HCT116 (cell line): Measurements from ENCODE around the gene FBXW2. TPM values are rescaled to one million over a fixed set of nuclear protein-coding genes. Genes with fewer than 3 reads are reported as not detected.

Source experiments
- ATAC-seq: fragments of 200-7000 bp; cut with Tn5 transposase; 2 replicates; pipeline ENCODE4 v1.9.1; 2020; ENCODE audit warnings: mild to moderate bottlenecking, moderate library complexity
- BruUV-seq: library from RNA; stranded (reverse); fragments of 400-500 nt; replicated peaks from 2 replicates; lab custom pipeline; 2021; lab: Mats Ljungman, UMichigan
- CTCF ChIA-PET: fragments of 300-600 bp; sonication (Branson Sonifier 250); formaldehyde crosslinking; loops from one replicate; lab custom pipeline; 2021; ENCODE audit warnings: antibody characterized with exemption; lab: Charles Lee
- POLR2A ChIA-PET: fragments of 300-600, 350-600 bp; sonication (Branson Sonifier 250); formaldehyde crosslinking; loops from one replicate; lab custom pipeline; 2021; ENCODE audit warnings: antibody characterized with exemption; lab: Charles Lee
- RAD21 ChIA-PET, 2 experiments: fragments of 300-600 bp; sonication (Branson Sonifier 250); formaldehyde crosslinking; loops; one replicate each; lab custom pipeline; 2023; ENCODE audit warnings: low total read pairs in 2 of 2; ENCODE audit not compliant: uncharacterized antibody in 2 of 2, unreplicated experiment in 2 of 2, low non-redundant PET in 1 of 2; lab: Charles Lee
- DNase-seq: peaks from one replicate; pipeline ENCODE4 v3.0.0-alpha.2; 2010; ENCODE audit warnings: low read depth, low spot score
- H2AFZ ChIP-seq: fragments of 200-600 bp; shearing (Covaris generic), sonication (generic); 2 replicates; pipeline ENCODE4 v1.6.1; 2017; ENCODE audit warnings: low read depth, mixed run types, mixed read lengths, antibody characterized with exemption, low read length; ENCODE audit not compliant: poor library complexity, severe bottlenecking
- H3K27ac ChIP-seq: 2 replicates; pipeline ENCODE4 v1.5.1; 2012; ENCODE audit warnings: low read depth, low read length
- H3K27me3 ChIP-seq: fragments of 200-600 bp; sonication (generic); 2 replicates; pipeline ENCODE4 v1.6.1; 2016; ENCODE audit warnings: mixed run types, low read length, mixed read lengths; ENCODE audit not compliant: insufficient read depth
- H3K36me3 ChIP-seq, 2 experiments: fragments of 200-500 bp in 1 of 2; fragments of 200-600 bp in 1 of 2; sonication (Bioruptor generic) in 1 of 2; sonication (generic) in 1 of 2; 2 replicates each; pipeline versions ENCODE4 v1.5.1 to v1.6.1; 2014 to 2016; ENCODE audit warnings: low read length in 2 of 2, inconsistent platforms in 1 of 2, mixed read lengths in 1 of 2, mixed run types in 1 of 2; ENCODE audit not compliant: insufficient read depth in 2 of 2, control insufficient read depth in 1 of 2
- H3K4me1 ChIP-seq, 2 experiments: fragments of 200-600 bp in 1 of 2; sonication (generic) in 1 of 2; 2 replicates each; pipeline versions ENCODE4 v1.5.1 to v1.6.1; 2012 to 2017; ENCODE audit warnings: low read length in 2 of 2, inconsistent platforms in 1 of 2, mild to moderate bottlenecking in 1 of 2, mixed read lengths in 1 of 2, mixed run types in 1 of 2, moderate library complexity in 1 of 2; ENCODE audit not compliant: insufficient read depth in 2 of 2, control insufficient read depth in 1 of 2
- H3K4me2 ChIP-seq: fragments of 200-600 bp; sonication (generic); 2 replicates; pipeline ENCODE4 v1.6.1; 2017; ENCODE audit warnings: mixed run types, low read length, mixed read lengths
- H3K4me3 ChIP-seq, 2 experiments: fragments of 200-600 bp in 1 of 2; sonication (generic) in 1 of 2; replicated peaks in 1 of 2; 2 replicates each; pipeline ENCODE4 v1.5.1; 2011 to 2016; ENCODE audit warnings: low read length in 2 of 2, control low read depth in 1 of 2, low read depth in 1 of 2, mild to moderate bottlenecking in 1 of 2, mixed read lengths in 1 of 2, mixed run types in 1 of 2
- H3K79me2 ChIP-seq: fragments of 200-600 bp; sonication (generic); 2 replicates; pipeline ENCODE4 v1.6.1; 2017; ENCODE audit warnings: mild to moderate bottlenecking, mixed run types, low read length, moderate library complexity, mixed read lengths; ENCODE audit not compliant: insufficient read depth
- H3K9ac ChIP-seq: fragments of 200-600 bp; sonication (generic); 2 replicates; pipeline ENCODE4 v1.6.1; 2016; ENCODE audit warnings: low read length, mixed read lengths
- H3K9me2 ChIP-seq: fragments of 200-600 bp; sonication (generic), shearing (Covaris generic); 2 replicates; pipeline ENCODE4 v1.6.1; 2017; ENCODE audit warnings: mixed run types, mild to moderate bottlenecking, moderate library complexity; ENCODE audit not compliant: insufficient read depth
- H3K9me3 ChIP-seq, 2 experiments: fragments of 200-500 bp in 1 of 2; fragments of 200-600 bp in 1 of 2; sonication (Bioruptor generic) in 1 of 2; sonication (generic) in 1 of 2; 2 replicates each; pipeline ENCODE4 v1.6.1; 2014 to 2017; ENCODE audit warnings: low read length in 2 of 2, mixed read lengths in 2 of 2, inconsistent platforms in 1 of 2, low read depth in 1 of 2, mild to moderate bottlenecking in 1 of 2, mixed run types in 1 of 2, moderate library complexity in 1 of 2; ENCODE audit not compliant: control insufficient read depth in 1 of 2, insufficient read depth in 1 of 2
- H4K20me1 ChIP-seq: fragments of 200-600 bp; sonication (generic), shearing (Covaris generic); 2 replicates; pipeline ENCODE4 v1.6.1; 2017; ENCODE audit warnings: mixed run types, mild to moderate bottlenecking, moderate library complexity; ENCODE audit not compliant: insufficient read depth
- ATF3 ChIP-seq: IDR thresholded peaks from 2 replicates; pipeline ENCODE4 v1.6.1; 2012
- CBX3 ChIP-seq: IDR thresholded peaks from 2 replicates; pipeline ENCODE4 v1.6.1; 2012; ENCODE audit warnings: low read depth
- CEBPB ChIP-seq: IDR thresholded peaks from 2 replicates; pipeline ENCODE4 v1.6.1; 2012; ENCODE audit warnings: low read depth
- CTCF ChIP-seq, 3 experiments: fragments of 200-600 bp in 1 of 3; sonication (generic) in 1 of 3; IDR thresholded peaks in 2 of 3; conservative IDR thresholded peaks in 1 of 3; 2 replicates each; pipeline ENCODE4 v1.5.1; 2012 to 2017; ENCODE audit warnings: low read depth in 2 of 3, low read length in 2 of 3, antibody characterized with exemption in 1 of 3, borderline replicate concordance in 1 of 3, control low read depth in 1 of 3, mild to moderate bottlenecking in 1 of 3, mixed read lengths in 1 of 3, mixed run types in 1 of 3, moderate library complexity in 1 of 3; ENCODE audit not compliant: insufficient read depth in 1 of 3
- EGR1 ChIP-seq: IDR thresholded peaks from 2 replicates; pipeline ENCODE4 v1.6.1; 2012; ENCODE audit warnings: low read depth
- EZH2phosphoT487 ChIP-seq: fragments of 200-600 bp; IDR thresholded peaks from 2 replicates; pipeline ENCODE4 v1.6.1; 2018; ENCODE audit warnings: antibody characterized with exemption, borderline replicate concordance
- FOSL1 ChIP-seq: IDR thresholded peaks from 2 replicates; pipeline ENCODE4 v1.6.1; 2012; ENCODE audit warnings: low read depth
- JUND ChIP-seq: IDR thresholded peaks from 2 replicates; pipeline ENCODE4 v1.6.1; 2012
- POLR2AphosphoS5 ChIP-seq: IDR thresholded peaks from 2 replicates; pipeline ENCODE4 v1.6.1; 2011; ENCODE audit warnings: mild to moderate bottlenecking, low read depth, low read length, moderate library complexity
- RAD21 ChIP-seq: IDR thresholded peaks from 2 replicates; pipeline ENCODE4 v1.6.1; 2012; ENCODE audit warnings: low read depth, mild to moderate bottlenecking
- SIN3A ChIP-seq: IDR thresholded peaks from 2 replicates; pipeline ENCODE4 v1.6.1; 2012; ENCODE audit warnings: low read depth
- SP1 ChIP-seq: IDR thresholded peaks from 2 replicates; pipeline ENCODE4 v1.6.1; 2012; ENCODE audit warnings: low read depth
- YY1 ChIP-seq: IDR thresholded peaks from 2 replicates; pipeline ENCODE4 v1.6.1; 2011; ENCODE audit warnings: low read length, low read depth, moderate library complexity, mild to moderate bottlenecking; ENCODE audit not compliant: insufficient replicate concordance; ENCODE audit errors: extremely low read depth
- ZFX ChIP-seq: fragments of 450-650 bp; IDR thresholded peaks from 2 replicates; pipeline ENCODE4 v1.6.1; 2017
- intact Hi-C: fragments of 100-400 bp; cut with micrococcal nuclease; formaldehyde crosslinking; loops from 2 replicates; pipeline ENCODE4 v1.10.0; 2022
- total RNA-seq: library from RNA; stranded (reverse); gene quantifications from one replicate; pipeline ENCODE4 v1.2.1, GENCODE V29; 2021; ENCODE audit not compliant: unreplicated experiment
- TF ChIP-seq, protein P1 (sequence below): IDR thresholded peaks from 2 replicates; pipeline ENCODE4 v1.6.1; 2011; ENCODE audit warnings: mild to moderate bottlenecking, low read length, moderate library complexity; ENCODE audit not compliant: insufficient replicate concordance; ENCODE audit errors: extremely low read depth
- TF ChIP-seq, protein P2 (sequence below): IDR thresholded peaks from 2 replicates; pipeline ENCODE4 v1.6.1; 2012; ENCODE audit warnings: low read depth
- TF ChIP-seq, protein P3 (sequence below): IDR thresholded peaks from 2 replicates; pipeline ENCODE4 v1.6.1; 2012

FBXW2 gene
- total RNA-seq, 1 experiment from 2014 or later: 59.6 TPM

- CTCF ChIA-PET: no interaction called here
- RAD21 ChIA-PET: no interaction called here
These were observed 8.2 kb upstream of the FBXW2 start for GRCh38 chr9:120801441-120801840.

More at GRCh38 chr9:120801441-120801840, 8.2 kb upstream of the FBXW2 start:
- no peak overlapping the region for H3K9ac ChIP-seq
- no peak overlapping the region for H3K4me2 ChIP-seq
- no peak overlapping the region for H2AFZ ChIP-seq
- H3K27ac ChIP-seq: no peak overlapping the region
- peaks cover 0 to 3% of the 10 kb centered on the region in 2 experiments; a peak in 1 of 4 replicates for H3K9me3 ChIP-seq
- no peaks in the 10 kb centered on the region for H3K79me2 ChIP-seq
- H3K27me3 ChIP-seq: no peaks in the 10 kb centered on the region
- no peaks in the 10 kb centered on the region for H4K20me1 ChIP-seq
- POLR2A ChIA-PET: no interaction called here
- BruUV-seq: no TSS peak
- no peaks in the 10 kb centered on the region for H3K4me1 ChIP-seq
- no peak for DNase-seq
- H3K4me3 ChIP-seq: no peak overlapping the region
- no peaks in the 10 kb centered on the region for H3K9me2 ChIP-seq
- intact Hi-C loops: no loop called here
- no peak for ATAC-seq
- no peak for TF ChIP-seq EZH2phosphoT487
- TF ChIP-seq SIN3A: no peak
- TF ChIP-seq, protein P1, sequence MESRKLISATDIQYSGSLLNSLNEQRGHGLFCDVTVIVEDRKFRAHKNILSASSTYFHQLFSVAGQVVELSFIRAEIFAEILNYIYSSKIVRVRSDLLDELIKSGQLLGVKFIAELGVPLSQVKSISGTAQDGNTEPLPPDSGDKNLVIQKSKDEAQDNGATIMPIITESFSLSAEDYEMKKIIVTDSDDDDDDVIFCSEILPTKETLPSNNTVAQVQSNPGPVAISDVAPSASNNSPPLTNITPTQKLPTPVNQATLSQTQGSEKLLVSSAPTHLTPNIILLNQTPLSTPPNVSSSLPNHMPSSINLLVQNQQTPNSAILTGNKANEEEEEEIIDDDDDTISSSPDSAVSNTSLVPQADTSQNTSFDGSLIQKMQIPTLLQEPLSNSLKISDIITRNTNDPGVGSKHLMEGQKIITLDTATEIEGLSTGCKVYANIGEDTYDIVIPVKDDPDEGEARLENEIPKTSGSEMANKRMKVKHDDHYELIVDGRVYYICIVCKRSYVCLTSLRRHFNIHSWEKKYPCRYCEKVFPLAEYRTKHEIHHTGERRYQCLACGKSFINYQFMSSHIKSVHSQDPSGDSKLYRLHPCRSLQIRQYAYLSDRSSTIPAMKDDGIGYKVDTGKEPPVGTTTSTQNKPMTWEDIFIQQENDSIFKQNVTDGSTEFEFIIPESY: no peak
- TF ChIP-seq JUND: no peak
- no peak for TF ChIP-seq RAD21
- TF ChIP-seq, protein P2, sequence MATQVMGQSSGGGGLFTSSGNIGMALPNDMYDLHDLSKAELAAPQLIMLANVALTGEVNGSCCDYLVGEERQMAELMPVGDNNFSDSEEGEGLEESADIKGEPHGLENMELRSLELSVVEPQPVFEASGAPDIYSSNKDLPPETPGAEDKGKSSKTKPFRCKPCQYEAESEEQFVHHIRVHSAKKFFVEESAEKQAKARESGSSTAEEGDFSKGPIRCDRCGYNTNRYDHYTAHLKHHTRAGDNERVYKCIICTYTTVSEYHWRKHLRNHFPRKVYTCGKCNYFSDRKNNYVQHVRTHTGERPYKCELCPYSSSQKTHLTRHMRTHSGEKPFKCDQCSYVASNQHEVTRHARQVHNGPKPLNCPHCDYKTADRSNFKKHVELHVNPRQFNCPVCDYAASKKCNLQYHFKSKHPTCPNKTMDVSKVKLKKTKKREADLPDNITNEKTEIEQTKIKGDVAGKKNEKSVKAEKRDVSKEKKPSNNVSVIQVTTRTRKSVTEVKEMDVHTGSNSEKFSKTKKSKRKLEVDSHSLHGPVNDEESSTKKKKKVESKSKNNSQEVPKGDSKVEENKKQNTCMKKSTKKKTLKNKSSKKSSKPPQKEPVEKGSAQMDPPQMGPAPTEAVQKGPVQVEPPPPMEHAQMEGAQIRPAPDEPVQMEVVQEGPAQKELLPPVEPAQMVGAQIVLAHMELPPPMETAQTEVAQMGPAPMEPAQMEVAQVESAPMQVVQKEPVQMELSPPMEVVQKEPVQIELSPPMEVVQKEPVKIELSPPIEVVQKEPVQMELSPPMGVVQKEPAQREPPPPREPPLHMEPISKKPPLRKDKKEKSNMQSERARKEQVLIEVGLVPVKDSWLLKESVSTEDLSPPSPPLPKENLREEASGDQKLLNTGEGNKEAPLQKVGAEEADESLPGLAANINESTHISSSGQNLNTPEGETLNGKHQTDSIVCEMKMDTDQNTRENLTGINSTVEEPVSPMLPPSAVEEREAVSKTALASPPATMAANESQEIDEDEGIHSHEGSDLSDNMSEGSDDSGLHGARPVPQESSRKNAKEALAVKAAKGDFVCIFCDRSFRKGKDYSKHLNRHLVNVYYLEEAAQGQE: no peak
- no peak for TF ChIP-seq ATF3
- no peak for TF ChIP-seq CTCF (IDR thresholded peaks at IDR 0.05 in 2 of 3, conservative IDR thresholded peaks at IDR 0.05 in 1 of 3; ENCODE audit: borderline replicate concordance in 1 of 3, insufficient read depth in 1 of 3, low read depth in 2 of 3, low read length in 2 of 3)
- no peak for TF ChIP-seq POLR2AphosphoS5
- no peak for TF ChIP-seq YY1
- TF ChIP-seq ZFX: no peak
- no peak for TF ChIP-seq CEBPB
- TF ChIP-seq CBX3: no peak
- TF ChIP-seq FOSL1: no peak
- no peak for TF ChIP-seq EGR1
- TF ChIP-seq, protein P3, sequence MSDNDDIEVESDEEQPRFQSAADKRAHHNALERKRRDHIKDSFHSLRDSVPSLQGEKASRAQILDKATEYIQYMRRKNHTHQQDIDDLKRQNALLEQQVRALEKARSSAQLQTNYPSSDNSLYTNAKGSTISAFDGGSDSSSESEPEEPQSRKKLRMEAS: no peak
- TF ChIP-seq SP1: no peak
- no peaks in the 10 kb centered on the region; a peak in 1 of 4 replicates for H3K36me3 ChIP-seq
